CD14-positive monocyte (primary cell): ENCODE results near the gene LPIN1. TPM values are rescaled to one million over a fixed set of nuclear protein-coding genes. Genes with fewer than 3 reads are reported as not detected.
"Not testable (repeated sequence)": the region's sequence is repeated elsewhere in the genome, so short reads cannot be mapped to it uniquely, and the experiment has no call there.

Experiments
- DNase-seq, 3 donors: peaks; one replicate each; pipeline ENCODE4 v3.0.0-alpha.2; 2011 to 2022
- H2AFZ ChIP-seq: 2 replicates; pipeline ENCODE4 v1.6.0; 2012; ENCODE audit warnings: mild to moderate bottlenecking, low read depth, low read length, inconsistent platforms; ENCODE audit not compliant: insufficient read depth, poor library complexity, severe bottlenecking
- H3K27ac ChIP-seq, 2 donors: 1 replicate in 1 of 2; 2 replicates in 1 of 2; pipeline ENCODE4 v1.5.1; 2012 to 2013; ENCODE audit warnings: low read length in 2 of 2, control low read depth in 1 of 2, inconsistent platforms in 1 of 2, low read depth in 1 of 2, mild to moderate bottlenecking in 1 of 2
- H3K27me3 ChIP-seq, 2 donors: one replicate each; pipeline versions ENCODE4 v1.6.0 to v1.6.1; 2011 to 2013; ENCODE audit warnings: low read length in 2 of 2; ENCODE audit not compliant: control insufficient read depth in 2 of 2, insufficient read depth in 2 of 2
- H3K36me3 ChIP-seq, 2 donors: replicated peaks in 1 of 2; 1 replicate in 1 of 2; 2 replicates in 1 of 2; pipeline versions ENCODE4 v1.5.1 to v1.6.1; 2012 to 2013; ENCODE audit warnings: low read length in 2 of 2, control low read depth in 1 of 2, inconsistent platforms in 1 of 2, mild to moderate bottlenecking in 1 of 2; ENCODE audit not compliant: insufficient read depth in 2 of 2, control insufficient read depth in 1 of 2
- H3K4me1 ChIP-seq, 2 donors: 1 replicate in 1 of 2; 2 replicates in 1 of 2; pipeline versions ENCODE4 v1.5.1 to v1.6.1; 2012 to 2013; ENCODE audit warnings: low read length in 2 of 2, control low read depth in 1 of 2, inconsistent platforms in 1 of 2, mild to moderate bottlenecking in 1 of 2, moderate library complexity in 1 of 2; ENCODE audit not compliant: insufficient read depth in 2 of 2, control insufficient read depth in 1 of 2
- H3K4me2 ChIP-seq: replicated peaks from 2 replicates; pipeline ENCODE3; 2012; ENCODE audit warnings: low read length, moderate library complexity, mild to moderate bottlenecking; ENCODE audit not compliant: poor library complexity, severe bottlenecking; ENCODE audit errors: extremely low read depth
- H3K4me3 ChIP-seq, 3 experiments: fragments of 200-600 bp in 1 of 3; sonication (generic) in 1 of 3; replicated peaks in 1 of 3; 1 replicate in 2 of 3; 2 replicates in 1 of 3; pipeline ENCODE4 v1.5.1; 2011 to 2013; ENCODE audit warnings: low read length in 3 of 3, mild to moderate bottlenecking in 3 of 3, control low read depth in 2 of 3, low read depth in 2 of 3, inconsistent platforms in 1 of 3, moderate library complexity in 1 of 3
- H3K79me2 ChIP-seq: 2 replicates; pipeline ENCODE4 v1.6.0; 2012; ENCODE audit warnings: mild to moderate bottlenecking, control low read depth, inconsistent platforms, low read length, moderate library complexity; ENCODE audit not compliant: insufficient read depth
- H3K9ac ChIP-seq: 2 replicates; pipeline ENCODE4 v1.6.0; 2017; ENCODE audit warnings: low read length, mild to moderate bottlenecking; ENCODE audit not compliant: insufficient read depth, poor library complexity, severe bottlenecking
- H3K9me3 ChIP-seq, 2 donors: replicated peaks in 1 of 2; 1 replicate in 1 of 2; 2 replicates in 1 of 2; pipeline versions ENCODE4 v1.5.1 to v1.6.1; 2012 to 2013; ENCODE audit warnings: low read length in 2 of 2, control low read depth in 1 of 2; ENCODE audit not compliant: control insufficient read depth in 1 of 2, insufficient read depth in 1 of 2
- H4K20me1 ChIP-seq: 2 replicates; pipeline ENCODE4 v1.6.0; 2012; ENCODE audit warnings: mild to moderate bottlenecking, low read length, control low read depth, moderate library complexity; ENCODE audit not compliant: insufficient read depth
- H3K27ac Mint-ChIP-seq, 7 donors: one replicate each; pipeline ENCODE4 v1.8.0; 2020; ENCODE audit warnings: mild to moderate bottlenecking in 7 of 7, mixed read lengths in 7 of 7, moderate library complexity in 6 of 7, inconsistent platforms in 2 of 7
- H3K27me3 Mint-ChIP-seq, 3 donors: one replicate each; pipeline ENCODE4 v1.8.0; 2021 to 2022; ENCODE audit warnings: low read depth in 3 of 3, mild to moderate bottlenecking in 3 of 3, mixed read lengths in 3 of 3, moderate library complexity in 3 of 3, inconsistent platforms in 1 of 3
- H3K36me3 Mint-ChIP-seq, 2 donors: one replicate each; pipeline ENCODE4 v1.8.0; 2020; ENCODE audit warnings: mixed read lengths in 2 of 2, inconsistent platforms in 1 of 2, mild to moderate bottlenecking in 1 of 2
- H3K4me1 Mint-ChIP-seq: one replicate; pipeline ENCODE4 v1.8.0; 2020; ENCODE audit warnings: mild to moderate bottlenecking, mixed read lengths
- H3K4me3 Mint-ChIP-seq, 2 donors: one replicate each; pipeline ENCODE4 v1.8.0; 2020; ENCODE audit warnings: mild to moderate bottlenecking in 2 of 2, mixed read lengths in 2 of 2, moderate library complexity in 1 of 2
- H3K9me3 Mint-ChIP-seq, 7 donors: one replicate each; pipeline ENCODE4 v1.8.0; 2020 to 2022; ENCODE audit warnings: mixed read lengths in 7 of 7, mild to moderate bottlenecking in 6 of 7, moderate library complexity in 6 of 7, inconsistent platforms in 2 of 7
- WGBS: methylation state at CpG from one replicate; pipeline ENCODE4 v1.1.5; 2013; ENCODE audit warnings: missing lambda C conversion rate; ENCODE audit not compliant: insufficient coverage; 5-methylcytosine and 5-hydroxymethylcytosine counted together
- intact Hi-C, 2 donors: fragments of 100-400 bp; cut with micrococcal nuclease; formaldehyde crosslinking; loops; one replicate each; pipeline versions ENCODE4 v1.15.0 to v1.15.1; 2023
- polyA plus RNA-seq, 3 donors: library from polyadenylated mRNA; depleted of rRNA in 1 of 3; unstranded in 2 of 3; stranded (reverse) in 1 of 3; fragments of 300-500 nt in 2 of 3; fragments of >200 nt in 1 of 3; fragmentation: Illumina TruSeq in 2 of 3; gene quantifications; 1 replicate in 2 of 3; 2 replicates in 1 of 3; pipeline ENCODE4 v1.2.3, GENCODE V29; 2012 to 2021
- TF ChIP-seq, protein P1 (sequence below): fragments of 200-600 bp; IDR thresholded peaks from one replicate; pipeline ENCODE4 v1.8.0; 2022; ENCODE audit warnings: antibody characterized with exemption, mild to moderate bottlenecking

LPIN1 gene
- polyA plus RNA-seq, 3 donors: 1.8 to 17.6 (median 2.7) TPM

DNA sequence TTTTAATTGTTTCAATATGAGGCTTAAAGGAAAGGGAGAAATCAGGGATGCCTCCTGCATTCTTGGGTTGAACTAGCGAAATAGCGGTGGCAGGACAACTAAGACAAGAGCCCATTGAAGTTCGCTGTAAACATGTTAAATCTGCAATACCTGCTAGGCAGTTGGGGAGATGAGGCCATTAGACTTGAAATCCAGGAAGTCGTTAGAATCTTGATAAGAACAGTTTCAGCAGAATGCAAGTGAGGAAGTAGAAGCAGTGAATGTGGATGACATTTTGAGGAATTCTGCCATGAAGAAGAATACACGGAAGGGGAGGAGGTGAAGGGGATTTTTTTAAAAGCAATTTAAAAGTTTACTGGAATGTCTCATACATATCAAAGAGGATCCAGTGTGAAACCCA, 109.7 kb downstream of the LPIN1 start:
- Histone ChIP-seq H3K9ac (no peak overlapping the region), H3K36me3 (no peaks in the 10 kb centered on the region), H3K9me3 (peaks cover 5 to 27% of the 10 kb centered on the region in 2 donors), H3K79me2 (no peaks in the 10 kb centered on the region), H2AFZ (no peak overlapping the region), H3K4me2 (no peak overlapping the region), H4K20me1 (no peaks in the 10 kb centered on the region), H3K27ac (no peak overlapping the region), H3K4me1 (peaks cover 22 to 31% of the 10 kb centered on the region in 2 donors), H3K27me3 (peaks cover 0 to 2% of the 10 kb centered on the region in 2 donors), H3K4me3 (no peak overlapping the region)
- peak in 1 of 3 donors; percentile 14 for DNase-seq
- peak overlapping the region in 1 of 7 donors; percentile 66 for H3K27ac Mint-ChIP-seq
- H3K27me3 Mint-ChIP-seq: peaks cover 5 to 11% (median 5%) of the 10 kb centered on the region in 3 donors
- WGBS: 54% methylated on average over 4 of the region's 5 CpGs
- peaks cover 13 to 31% (median 16%) of the 10 kb centered on the region in 7 donors for H3K9me3 Mint-ChIP-seq
- H3K4me3 Mint-ChIP-seq: no peak overlapping the region
- peaks cover 8 to 10% of the 10 kb centered on the region in 2 donors for H3K36me3 Mint-ChIP-seq
- intact Hi-C loops: no loop called here
- H3K4me1 Mint-ChIP-seq: peaks cover 52% of the 10 kb centered on the region
- TF ChIP-seq, protein P1, sequence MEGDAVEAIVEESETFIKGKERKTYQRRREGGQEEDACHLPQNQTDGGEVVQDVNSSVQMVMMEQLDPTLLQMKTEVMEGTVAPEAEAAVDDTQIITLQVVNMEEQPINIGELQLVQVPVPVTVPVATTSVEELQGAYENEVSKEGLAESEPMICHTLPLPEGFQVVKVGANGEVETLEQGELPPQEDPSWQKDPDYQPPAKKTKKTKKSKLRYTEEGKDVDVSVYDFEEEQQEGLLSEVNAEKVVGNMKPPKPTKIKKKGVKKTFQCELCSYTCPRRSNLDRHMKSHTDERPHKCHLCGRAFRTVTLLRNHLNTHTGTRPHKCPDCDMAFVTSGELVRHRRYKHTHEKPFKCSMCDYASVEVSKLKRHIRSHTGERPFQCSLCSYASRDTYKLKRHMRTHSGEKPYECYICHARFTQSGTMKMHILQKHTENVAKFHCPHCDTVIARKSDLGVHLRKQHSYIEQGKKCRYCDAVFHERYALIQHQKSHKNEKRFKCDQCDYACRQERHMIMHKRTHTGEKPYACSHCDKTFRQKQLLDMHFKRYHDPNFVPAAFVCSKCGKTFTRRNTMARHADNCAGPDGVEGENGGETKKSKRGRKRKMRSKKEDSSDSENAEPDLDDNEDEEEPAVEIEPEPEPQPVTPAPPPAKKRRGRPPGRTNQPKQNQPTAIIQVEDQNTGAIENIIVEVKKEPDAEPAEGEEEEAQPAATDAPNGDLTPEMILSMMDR: no peak

GRCh38 chr2:11858883-11859282, 112.5 kb downstream of the LPIN1 start:
- Histone ChIP-seq H3K4me3 (no peak overlapping the region), H3K4me1 (peaks cover 26 to 33% of the 10 kb centered on the region in 2 donors), H3K79me2 (no peaks in the 10 kb centered on the region), H3K4me2 (no peak overlapping the region), H4K20me1 (no peaks in the 10 kb centered on the region), H3K27ac (no peak overlapping the region), H3K36me3 (no peaks in the 10 kb centered on the region), H3K27me3 (peaks cover 2 to 12% of the 10 kb centered on the region in 2 donors), H3K9me3 (peaks cover 5 to 27% of the 10 kb centered on the region in 2 donors), H3K9ac (no peak overlapping the region), H2AFZ (no peak overlapping the region)
- Mint-ChIP-seq H3K27ac (peak overlapping the region in 3 of 7 donors; percentile 3 to 6 (median 3)), H3K27me3 (peaks cover 5 to 8% (median 6%) of the 10 kb centered on the region in 3 donors), H3K36me3 (peaks cover 8 to 10% of the 10 kb centered on the region in 2 donors), H3K9me3 (peaks cover 13 to 31% (median 16%) of the 10 kb centered on the region in 7 donors), H3K4me1 (peaks cover 50% of the 10 kb centered on the region), H3K4me3 (no peak overlapping the region)
- 29% methylated on average over 1 of the region's 2 CpGs for WGBS
- peak; percentile 51 to 53 (median 53) for DNase-seq
- TF ChIP-seq, protein P1: no peak
- intact Hi-C loops: no loop called here

DNA sequence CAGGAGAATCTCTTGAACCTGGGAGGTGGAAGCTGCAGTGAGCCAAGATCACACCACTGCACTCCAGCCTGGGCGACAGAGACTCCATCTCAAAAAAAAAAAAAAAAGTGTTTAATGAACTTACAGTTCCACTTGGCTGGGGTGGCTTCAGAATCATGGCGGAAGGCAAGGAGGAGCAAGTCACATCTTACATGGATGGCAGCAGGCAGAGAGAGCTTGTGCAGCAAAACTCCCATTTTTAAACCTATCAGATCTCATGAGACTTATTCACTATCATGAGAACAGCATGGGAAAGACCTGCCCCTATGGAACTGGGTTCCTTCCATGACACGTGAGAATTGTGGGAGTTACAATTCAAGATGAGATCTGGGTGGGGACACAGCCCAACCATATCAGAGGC, 113.5 kb downstream of the LPIN1 start:
- not testable (repeated sequence) for H3K27me3 Mint-ChIP-seq
- H3K4me1 ChIP-seq: peaks cover 31 to 38% of the 10 kb centered on the region in 2 donors
- WGBS: no CpG with 5 or more reads among the region's 3 CpGs

More for the DNA sequence above, 113.5 kb downstream of the LPIN1 start:
- H3K27me3 ChIP-seq: peaks cover 2 to 12% of the 10 kb centered on the region in 2 donors
- not testable (repeated sequence) for H3K36me3 Mint-ChIP-seq, H3K9ac ChIP-seq, H3K27ac ChIP-seq, DNase-seq, H4K20me1 ChIP-seq, H2AFZ ChIP-seq, H3K36me3 ChIP-seq, H3K4me3 ChIP-seq, H3K4me3 Mint-ChIP-seq, H3K4me2 ChIP-seq, H3K79me2 ChIP-seq, H3K27ac Mint-ChIP-seq
- H3K9me3 ChIP-seq: peaks cover 5 to 27% of the 10 kb centered on the region in 2 donors
- Mint-ChIP-seq H3K4me1 (peaks cover 61% of the 10 kb centered on the region), H3K9me3 (peaks cover 13 to 31% (median 16%) of the 10 kb centered on the region in 7 donors)
- intact Hi-C loops: loop anchor here in 1 of 2 donors (10.0 kb wide), 1 partner anchor 185 kb away; no protein-coding TSS in a partner anchor
